Neutrophil (primary cell): ENCODE results near the gene MAGEA11.
"Not testable (repeated sequence)": the region's sequence is repeated elsewhere in the genome, so short reads cannot be mapped to it uniquely, and the experiment has no call there.

Experiments
- H3K27ac ChIP-seq: fragments of 200-600 bp; sonication (generic); 2 replicates; pipeline ENCODE4 v1.5.1; 2016; ENCODE audit warnings: mild to moderate bottlenecking, moderate library complexity
- H3K27me3 ChIP-seq: fragments of 200-600 bp; sonication (generic); 2 replicates; pipeline ENCODE4 v1.6.0; 2016; ENCODE audit warnings: mild to moderate bottlenecking
- H3K36me3 ChIP-seq: fragments of 200-600 bp; sonication (generic); 2 replicates; pipeline ENCODE4 v1.5.1; 2017
- H3K4me1 ChIP-seq, 2 experiments: fragments of 200-600 bp in 1 of 2; sonication (generic) in 1 of 2; 1 replicate in 1 of 2; 2 replicates in 1 of 2; pipeline versions ENCODE4 v1.5.1 to v1.6.1; 2013 to 2016; ENCODE audit warnings: low read depth in 1 of 2, low read length in 1 of 2, mild to moderate bottlenecking in 1 of 2, moderate library complexity in 1 of 2; ENCODE audit not compliant: control insufficient read depth in 1 of 2, insufficient read depth in 1 of 2
- H3K4me3 ChIP-seq, 2 experiments: fragments of 200-600 bp in 1 of 2; sonication (generic) in 1 of 2; 1 replicate in 1 of 2; 2 replicates in 1 of 2; pipeline ENCODE4 v1.5.1; 2013 to 2016; ENCODE audit warnings: low read depth in 1 of 2, low read length in 1 of 2, mild to moderate bottlenecking in 1 of 2, moderate library complexity in 1 of 2
- H3K9me3 ChIP-seq: fragments of 200-600 bp; sonication (generic); 2 replicates; pipeline ENCODE4 v1.5.1; 2016
- TF ChIP-seq, protein P1 (sequence below): fragments of 200-600 bp; sonication (generic); IDR thresholded peaks from 2 replicates; pipeline ENCODE4 v1.5.1; 2016; ENCODE audit warnings: antibody characterized with exemption

MAGEA11 gene, protein sequence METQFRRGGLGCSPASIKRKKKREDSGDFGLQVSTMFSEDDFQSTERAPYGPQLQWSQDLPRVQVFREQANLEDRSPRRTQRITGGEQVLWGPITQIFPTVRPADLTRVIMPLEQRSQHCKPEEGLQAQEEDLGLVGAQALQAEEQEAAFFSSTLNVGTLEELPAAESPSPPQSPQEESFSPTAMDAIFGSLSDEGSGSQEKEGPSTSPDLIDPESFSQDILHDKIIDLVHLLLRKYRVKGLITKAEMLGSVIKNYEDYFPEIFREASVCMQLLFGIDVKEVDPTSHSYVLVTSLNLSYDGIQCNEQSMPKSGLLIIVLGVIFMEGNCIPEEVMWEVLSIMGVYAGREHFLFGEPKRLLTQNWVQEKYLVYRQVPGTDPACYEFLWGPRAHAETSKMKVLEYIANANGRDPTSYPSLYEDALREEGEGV

DNA sequence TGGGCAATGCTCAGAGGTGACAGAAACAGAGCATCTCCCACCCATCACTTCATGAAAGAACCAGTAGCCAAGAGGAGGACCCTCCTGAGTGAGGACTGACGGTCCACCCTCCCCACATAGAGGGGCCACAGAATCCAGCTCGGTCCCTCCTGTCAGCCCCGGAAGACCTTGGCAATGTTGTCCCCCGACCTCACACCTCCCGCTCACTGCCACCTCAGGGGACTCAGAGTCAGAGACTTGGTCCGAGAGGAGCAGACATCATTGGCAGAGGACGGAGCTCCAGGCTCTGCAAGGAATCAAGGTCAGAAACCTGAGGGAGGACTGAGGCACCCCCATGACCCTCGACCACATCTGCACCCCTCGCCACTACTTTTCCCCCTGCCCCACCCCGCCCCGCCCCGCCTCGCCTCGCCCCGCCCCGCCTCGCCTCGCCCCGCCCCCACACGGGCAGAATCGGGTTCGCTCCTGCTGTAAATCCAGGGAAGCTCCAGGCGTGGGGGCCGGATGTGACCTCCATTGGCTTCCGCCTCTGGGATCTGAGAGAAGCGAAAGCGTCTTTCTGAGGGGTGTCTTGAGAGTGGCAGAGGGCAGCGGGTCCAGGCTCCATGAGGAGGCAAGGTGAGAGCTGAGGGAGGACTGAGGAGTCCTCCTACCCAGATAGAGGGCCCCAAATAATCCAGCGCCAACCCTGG, at the start of gene MAGEA11:
Gene MAGEA11 (plus strand): TSS at position 516 of the 692 bp plus-strand sequence. CDS start 1,100 bp downstream, outside the sequence.
- no peaks in the 10 kb centered on the region for H3K9me3 ChIP-seq
- H3K4me1 ChIP-seq = no peaks in the 10 kb centered on the region
- H3K27ac ChIP-seq = no peak within 1 kb of the TSS
- no peak within 1 kb of the TSS for H3K4me3 ChIP-seq
- TF ChIP-seq, protein P1, sequence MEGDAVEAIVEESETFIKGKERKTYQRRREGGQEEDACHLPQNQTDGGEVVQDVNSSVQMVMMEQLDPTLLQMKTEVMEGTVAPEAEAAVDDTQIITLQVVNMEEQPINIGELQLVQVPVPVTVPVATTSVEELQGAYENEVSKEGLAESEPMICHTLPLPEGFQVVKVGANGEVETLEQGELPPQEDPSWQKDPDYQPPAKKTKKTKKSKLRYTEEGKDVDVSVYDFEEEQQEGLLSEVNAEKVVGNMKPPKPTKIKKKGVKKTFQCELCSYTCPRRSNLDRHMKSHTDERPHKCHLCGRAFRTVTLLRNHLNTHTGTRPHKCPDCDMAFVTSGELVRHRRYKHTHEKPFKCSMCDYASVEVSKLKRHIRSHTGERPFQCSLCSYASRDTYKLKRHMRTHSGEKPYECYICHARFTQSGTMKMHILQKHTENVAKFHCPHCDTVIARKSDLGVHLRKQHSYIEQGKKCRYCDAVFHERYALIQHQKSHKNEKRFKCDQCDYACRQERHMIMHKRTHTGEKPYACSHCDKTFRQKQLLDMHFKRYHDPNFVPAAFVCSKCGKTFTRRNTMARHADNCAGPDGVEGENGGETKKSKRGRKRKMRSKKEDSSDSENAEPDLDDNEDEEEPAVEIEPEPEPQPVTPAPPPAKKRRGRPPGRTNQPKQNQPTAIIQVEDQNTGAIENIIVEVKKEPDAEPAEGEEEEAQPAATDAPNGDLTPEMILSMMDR = no peak
- no peaks in the 10 kb centered on the region for H3K27me3 ChIP-seq
- no peaks in the 10 kb centered on the region for H3K36me3 ChIP-seq

DNA sequence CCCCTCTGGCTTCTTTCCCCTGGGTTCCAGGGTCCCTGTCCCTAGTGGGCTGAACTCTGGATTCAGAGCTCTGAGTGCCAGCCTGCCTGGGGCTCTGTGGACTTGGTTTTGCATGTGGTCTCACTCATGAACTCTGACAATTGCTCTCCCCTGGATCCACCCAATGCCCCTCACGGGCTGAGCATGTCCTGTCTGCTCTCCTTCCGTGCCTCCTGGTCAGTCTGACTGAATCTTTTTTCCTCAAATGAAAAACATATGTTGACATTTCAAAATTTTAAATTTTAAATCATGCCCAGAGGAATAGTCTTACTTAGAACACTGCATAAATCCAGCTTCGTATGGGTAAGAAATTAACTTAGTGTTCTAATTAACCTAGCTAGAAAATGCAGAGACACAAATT, 36.8 kb upstream of the MAGEA11 start:
- not testable (repeated sequence) for H3K4me1 ChIP-seq, H3K4me3 ChIP-seq, H3K9me3 ChIP-seq, H3K27me3 ChIP-seq, H3K27ac ChIP-seq, H3K36me3 ChIP-seq

DNA sequence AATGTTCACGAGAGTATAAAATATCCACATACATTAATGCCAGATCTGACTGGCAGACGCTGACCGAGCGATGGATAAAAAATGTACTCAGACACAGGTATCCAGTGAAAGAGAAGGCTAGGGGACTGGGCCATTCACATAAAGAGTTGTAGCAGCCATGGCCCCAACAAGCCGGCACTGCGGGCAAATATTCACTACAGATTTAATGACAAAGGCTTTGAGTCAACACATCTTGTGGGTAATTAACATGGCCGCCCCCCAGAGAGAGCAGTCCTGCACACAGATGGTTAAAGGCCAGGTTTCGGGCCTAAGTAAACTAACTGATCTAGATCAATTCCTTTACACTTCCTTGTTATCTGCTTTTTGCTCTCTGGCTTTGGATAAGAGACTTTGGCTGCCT, 36.3 kb upstream of the MAGEA11 start:
- not testable (repeated sequence) for H3K4me3 ChIP-seq, H3K9me3 ChIP-seq, H3K27me3 ChIP-seq, H3K4me1 ChIP-seq, H3K36me3 ChIP-seq, H3K27ac ChIP-seq

DNA sequence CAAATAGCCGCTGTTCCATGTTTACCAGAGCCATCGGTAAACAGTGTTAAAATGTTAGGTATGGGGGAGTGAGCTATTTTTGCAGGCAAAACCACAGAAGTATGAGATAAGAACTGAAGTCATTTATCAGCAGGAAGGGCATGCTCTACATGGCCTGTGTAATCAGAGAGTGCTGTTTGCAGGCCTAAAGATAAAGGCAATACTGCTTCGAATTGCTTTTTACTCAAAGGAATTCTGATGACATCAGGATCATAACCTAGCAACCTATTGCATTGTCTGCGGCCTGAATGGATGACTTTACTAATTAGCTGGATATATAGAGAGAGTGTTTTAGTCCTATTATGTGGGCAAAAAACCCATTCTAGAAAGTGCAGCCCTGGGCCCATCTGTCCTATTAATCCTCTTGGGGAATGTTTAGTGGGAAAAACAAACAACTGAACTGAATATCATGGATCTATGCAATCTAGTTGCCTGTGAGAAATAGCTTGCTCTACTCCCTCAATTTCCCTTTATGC, 32.6 kb upstream of the MAGEA11 start:
- not testable (repeated sequence) for H3K9me3 ChIP-seq, H3K36me3 ChIP-seq, H3K4me1 ChIP-seq, H3K27ac ChIP-seq, H3K27me3 ChIP-seq, H3K4me3 ChIP-seq

DNA sequence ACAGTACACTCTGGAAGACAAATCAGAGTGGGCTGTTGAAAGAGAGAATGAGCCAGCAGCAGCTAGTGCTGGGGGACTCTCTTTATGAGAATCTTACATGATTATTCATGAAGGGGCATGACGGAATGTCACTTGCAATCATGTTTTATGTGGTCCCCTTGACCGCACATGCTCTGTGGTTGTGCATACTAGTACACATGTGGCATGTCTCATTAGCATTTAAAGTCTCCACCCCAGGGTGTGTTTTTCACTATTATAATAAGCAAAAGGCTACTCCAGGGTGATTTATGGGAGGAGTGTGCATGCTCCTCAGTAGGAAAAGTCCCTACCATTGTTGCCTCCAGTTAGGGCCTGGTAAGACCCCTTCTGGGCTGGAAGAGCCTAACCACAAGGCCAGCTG, 30.7 kb upstream of the MAGEA11 start:
- TF ChIP-seq, protein P1 = no peak
- Histone ChIP-seq H3K9me3 (no peaks in the 10 kb centered on the region), H3K4me1 (no peaks in the 10 kb centered on the region), H3K4me3 (no peak overlapping the region), H3K36me3 (no peaks in the 10 kb centered on the region), H3K27me3 (no peaks in the 10 kb centered on the region), H3K27ac (no peak overlapping the region)

DNA sequence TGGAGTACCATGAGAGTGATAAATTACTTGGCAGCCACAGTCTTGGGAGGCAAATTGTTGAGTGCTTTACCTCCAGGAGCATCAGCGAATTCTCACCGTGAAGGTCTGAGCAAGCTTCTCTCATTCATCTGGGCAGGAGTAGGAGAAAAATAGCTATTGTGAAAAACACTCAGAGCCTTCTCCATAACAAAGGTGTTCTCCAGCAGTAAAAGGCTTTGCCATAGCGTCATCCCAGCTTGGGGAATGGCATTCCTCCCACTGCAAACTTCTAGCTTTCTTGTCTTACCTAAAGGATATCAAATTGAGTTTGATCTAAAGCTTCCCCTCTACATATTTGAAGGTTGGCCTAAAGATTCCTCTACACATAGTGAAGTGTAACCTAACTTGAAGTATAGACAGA, 29.8 kb upstream of the MAGEA11 start:
- no peaks in the 10 kb centered on the region for H3K4me1 ChIP-seq
- H3K27ac ChIP-seq = no peak overlapping the region
- H3K36me3 ChIP-seq = no peaks in the 10 kb centered on the region
- TF ChIP-seq, protein P1 = no peak
- no peaks in the 10 kb centered on the region for H3K9me3 ChIP-seq
- H3K27me3 ChIP-seq = no peaks in the 10 kb centered on the region
- H3K4me3 ChIP-seq = no peak overlapping the region
